ENCODE results near the gene RBFOX1.

DNA sequence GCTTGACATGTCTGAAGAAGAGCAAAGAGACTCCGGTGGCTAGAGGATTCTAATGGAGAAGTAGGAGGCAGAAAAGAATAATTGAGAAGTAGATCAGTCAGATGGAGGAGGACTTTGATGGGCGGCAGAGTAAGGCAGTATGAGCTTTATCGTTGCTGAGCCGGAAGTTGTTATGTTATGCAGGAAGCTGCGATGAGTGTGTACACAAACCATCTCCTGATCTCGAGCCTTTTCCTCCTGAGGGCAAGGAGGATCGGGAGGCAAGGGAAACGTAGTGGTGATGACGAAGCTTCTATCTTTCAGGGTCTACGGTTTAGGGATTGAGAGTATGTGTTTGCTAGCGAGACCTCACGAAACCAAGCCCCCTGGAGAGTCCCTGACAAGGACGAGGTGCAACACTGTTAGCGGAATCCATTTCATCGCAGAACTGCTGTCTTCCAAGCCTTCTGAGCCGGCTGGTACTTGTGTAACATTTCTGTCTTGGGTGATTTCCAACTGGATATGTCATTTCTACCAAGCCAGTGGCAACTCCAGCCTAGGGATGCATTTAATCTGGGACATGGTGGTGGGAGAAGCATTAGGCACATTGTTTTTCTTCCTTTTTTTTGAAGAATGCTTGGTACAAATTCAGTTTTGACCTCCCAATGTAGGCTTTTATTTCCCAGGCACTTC is 45.5 kb downstream of the RBFOX1 start:
- TF ChIP-seq, protein P1, sequence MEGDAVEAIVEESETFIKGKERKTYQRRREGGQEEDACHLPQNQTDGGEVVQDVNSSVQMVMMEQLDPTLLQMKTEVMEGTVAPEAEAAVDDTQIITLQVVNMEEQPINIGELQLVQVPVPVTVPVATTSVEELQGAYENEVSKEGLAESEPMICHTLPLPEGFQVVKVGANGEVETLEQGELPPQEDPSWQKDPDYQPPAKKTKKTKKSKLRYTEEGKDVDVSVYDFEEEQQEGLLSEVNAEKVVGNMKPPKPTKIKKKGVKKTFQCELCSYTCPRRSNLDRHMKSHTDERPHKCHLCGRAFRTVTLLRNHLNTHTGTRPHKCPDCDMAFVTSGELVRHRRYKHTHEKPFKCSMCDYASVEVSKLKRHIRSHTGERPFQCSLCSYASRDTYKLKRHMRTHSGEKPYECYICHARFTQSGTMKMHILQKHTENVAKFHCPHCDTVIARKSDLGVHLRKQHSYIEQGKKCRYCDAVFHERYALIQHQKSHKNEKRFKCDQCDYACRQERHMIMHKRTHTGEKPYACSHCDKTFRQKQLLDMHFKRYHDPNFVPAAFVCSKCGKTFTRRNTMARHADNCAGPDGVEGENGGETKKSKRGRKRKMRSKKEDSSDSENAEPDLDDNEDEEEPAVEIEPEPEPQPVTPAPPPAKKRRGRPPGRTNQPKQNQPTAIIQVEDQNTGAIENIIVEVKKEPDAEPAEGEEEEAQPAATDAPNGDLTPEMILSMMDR (IDR thresholded peaks at IDR 0.05), result no peak
- TF ChIP-seq POLR2A (IDR thresholded peaks at IDR 0.05), result no peak

Data from lower leg skin (tissue), 3 donors.